SK-N-MC (cell line): Measurements from ENCODE around the gene ELMOD3.

Experiments used
- EZH2 ChIP-seq: fragments of 200-600 bp; sonication (generic); IDR thresholded peaks from one replicate; pipeline ENCODE4 v1.6.1; 2017; ENCODE audit warnings: antibody characterized with exemption
- POLR2AphosphoS5 ChIP-seq: IDR thresholded peaks from 2 replicates; pipeline ENCODE4 v1.6.1; 2012; ENCODE audit warnings: mild to moderate bottlenecking, low read depth, low read length, borderline replicate concordance

DNA sequence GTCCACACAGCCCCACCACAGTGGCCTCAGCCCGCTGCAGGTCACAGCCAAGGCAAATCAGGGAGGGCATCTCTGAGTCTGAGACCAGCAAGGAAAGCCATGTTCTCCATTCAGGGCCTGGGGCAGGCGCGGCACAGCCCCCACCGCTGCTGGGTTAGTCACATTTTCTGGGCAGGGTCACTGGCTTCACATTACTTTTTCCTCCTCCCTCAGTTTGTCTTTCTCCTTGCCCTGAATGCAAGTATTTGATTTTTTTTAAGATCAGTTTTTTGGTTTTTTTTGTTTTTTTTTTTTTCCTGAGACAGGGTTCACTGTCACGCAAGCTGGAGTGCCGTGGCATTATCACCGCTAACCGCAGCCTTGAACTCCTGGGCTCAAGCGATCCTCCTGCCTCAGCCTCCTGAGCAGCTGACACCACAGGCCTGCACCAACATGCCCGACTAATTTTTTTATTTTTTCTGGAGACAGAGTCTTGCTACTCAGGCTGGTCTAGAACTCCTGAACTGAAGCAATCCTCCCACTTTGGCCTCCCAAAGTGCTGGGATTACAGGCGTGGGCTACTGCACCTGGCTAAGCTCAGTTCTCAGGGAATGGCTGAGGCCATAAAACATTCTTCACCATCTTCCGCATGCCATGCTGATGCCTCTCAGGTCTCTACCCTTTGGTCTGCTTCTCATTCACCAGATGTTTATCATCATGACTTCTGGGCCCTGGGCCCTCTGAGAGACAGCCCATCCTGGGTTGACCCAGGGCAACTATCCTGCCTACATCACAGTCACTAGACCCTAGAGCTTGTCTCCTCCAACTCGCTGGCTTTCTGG, 56.2 kb downstream of the ELMOD3 start:
- TF ChIP-seq EZH2 (no peak), POLR2AphosphoS5 (no peak)
